Stimulated activated naive CD4-positive, alpha-beta T cell treated with Interleukin-2 at 50 U/mL for 16 hours (primary cell): ENCODE data around the gene SLC12A4.
"Not testable (repeated sequence)": the region's sequence is repeated elsewhere in the genome, so short reads cannot be mapped to it uniquely, and the experiment has no call there.

Experiments
- DNase-seq: peaks from one replicate; lab custom pipeline; 2025; lab: John Stamatoyannopoulos, UW

Gene SLC12A4

GRCh38 chr16:67987460-67988160, 19.2 kb upstream of the SLC12A4 start:
- DNase-seq: no peak

GRCh38 chr16:67986949-67987348, 18.5 kb upstream of the SLC12A4 start:
- no peak for DNase-seq

GRCh38 chr16:67982011-67982696, 13.7 kb upstream of the SLC12A4 start:
- no peak for DNase-seq

- no peak for DNase-seq
Measured at GRCh38 chr16:67979955-67980678, 11.7 kb upstream of the SLC12A4 start, which contains the start of gene DPEP3. Gene DPEP3 (minus strand): TSS chr16:67980499. CDS start chr16:67980380, 119 bp downstream.

- DNase-seq: no peak
Measured at GRCh38 chr16:67977469-67978227, 9.2 kb upstream of the SLC12A4 start.

GRCh38 chr16:67977005-67977404, 8.6 kb upstream of the SLC12A4 start:
- DNase-seq: no peak

- no peak for DNase-seq
Measured at GRCh38 chr16:67976205-67976604, 7.8 kb upstream of the SLC12A4 start.

GRCh38 chr16:67975321-67976105, 7.1 kb upstream of the SLC12A4 start:
- DNase-seq: no peak

GRCh38 chr16:67972285-67972684, 3.8 kb upstream of the SLC12A4 start:
- not testable (repeated sequence) for DNase-seq

- DNase-seq: no peak
Measured at GRCh38 chr16:67971111-67971510, 2.7 kb upstream of the SLC12A4 start.

- DNase-seq: peak; percentile 20
Measured at GRCh38 chr16:67969254-67970039, 1.0 kb upstream of the SLC12A4 start.

- peak; percentile 30 for DNase-seq
Measured at GRCh38 chr16:67967958-67968399, 458 bp downstream of the SLC12A4 start.

GRCh38 chr16:67967183-67967957, 1.1 kb downstream of the SLC12A4 start:
- DNase-seq: no peak

GRCh38 chr16:67966549-67967182, 1.8 kb downstream of the SLC12A4 start:
- no peak for DNase-seq

GRCh38 chr16:67965668-67966548, 2.5 kb downstream of the SLC12A4 start:
- no peak for DNase-seq

- DNase-seq: no peak
Measured at GRCh38 chr16:67964477-67965131, 3.8 kb downstream of the SLC12A4 start.

GRCh38 chr16:67963662-67964321, 4.6 kb downstream of the SLC12A4 start:
- no peak for DNase-seq
